ENCODE measurements around the gene ACTN4. TPM values are rescaled to one million over a fixed set of nuclear protein-coding genes. Genes with fewer than 3 reads are reported as not detected.

The ACTN4 gene
- total RNA-seq, 1 experiment from 2014 or later: 3,297 TPM

GRCh38 chr19:38615007-38615581 is 32.4 kb upstream of the ACTN4 start:
- intact Hi-C loops (cut with micrococcal nuclease; ENCODE audit: unreplicated experiment) (loop anchor here (5.0 kb wide), 2 partner anchors 73 to 98 kb away; no protein-coding TSS in a partner anchor), in situ Hi-C loops (cut with HindIII; ENCODE audit: low pct_unique_long_range_greater_than_20kb, low sequenced_read_pairs) (loop anchor here (5.0 kb wide), 1 partner anchor 68 kb away; no protein-coding TSS in a partner anchor)
- no peaks in the 10 kb centered on the region for H3K9me3 ChIP-seq (ENCODE audit: control insufficient read depth, insufficient read depth, low read depth, low read length)
- peaks cover 13% of the 10 kb centered on the region for H3K4me1 ChIP-seq (ENCODE audit: control insufficient read depth, insufficient read depth, low read length)
- no peak overlapping the region for H3K27ac ChIP-seq (ENCODE audit: low read length)
- no peak for ATAC-seq
- ChIA-PET CTCF (interaction anchor here (0.5 to 1.6 kb wide), 5 partner anchors 19 to 253 kb away, joined by 3 to 6 read pairs (median 5); partner anchors contain the start of gene FAM98C), POLR2A (interaction anchor here (0.7 to 0.9 kb wide), 3 partner anchors 11 to 1512 kb away, joined by 7 to 27 read pairs (median 15); no protein-coding TSS in a partner anchor)
- no peak for DNase-seq (ENCODE audit: low read depth, low spot score)
- TF ChIP-seq REST (IDR thresholded peaks at IDR 0.05; ENCODE audit: insufficient read depth in 1 of 2, low read depth in 2 of 2, low read length in 1 of 2): no peak
- TF ChIP-seq, protein P1, sequence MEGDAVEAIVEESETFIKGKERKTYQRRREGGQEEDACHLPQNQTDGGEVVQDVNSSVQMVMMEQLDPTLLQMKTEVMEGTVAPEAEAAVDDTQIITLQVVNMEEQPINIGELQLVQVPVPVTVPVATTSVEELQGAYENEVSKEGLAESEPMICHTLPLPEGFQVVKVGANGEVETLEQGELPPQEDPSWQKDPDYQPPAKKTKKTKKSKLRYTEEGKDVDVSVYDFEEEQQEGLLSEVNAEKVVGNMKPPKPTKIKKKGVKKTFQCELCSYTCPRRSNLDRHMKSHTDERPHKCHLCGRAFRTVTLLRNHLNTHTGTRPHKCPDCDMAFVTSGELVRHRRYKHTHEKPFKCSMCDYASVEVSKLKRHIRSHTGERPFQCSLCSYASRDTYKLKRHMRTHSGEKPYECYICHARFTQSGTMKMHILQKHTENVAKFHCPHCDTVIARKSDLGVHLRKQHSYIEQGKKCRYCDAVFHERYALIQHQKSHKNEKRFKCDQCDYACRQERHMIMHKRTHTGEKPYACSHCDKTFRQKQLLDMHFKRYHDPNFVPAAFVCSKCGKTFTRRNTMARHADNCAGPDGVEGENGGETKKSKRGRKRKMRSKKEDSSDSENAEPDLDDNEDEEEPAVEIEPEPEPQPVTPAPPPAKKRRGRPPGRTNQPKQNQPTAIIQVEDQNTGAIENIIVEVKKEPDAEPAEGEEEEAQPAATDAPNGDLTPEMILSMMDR (IDR thresholded peaks at IDR 0.05): no peak
- TF ChIP-seq SIN3A (IDR thresholded peaks at IDR 0.05; ENCODE audit: borderline replicate concordance, insufficient read depth, low read depth, low read length): no peak
- TF ChIP-seq POLR2AphosphoS5 (IDR thresholded peaks at IDR 0.05; ENCODE audit: low read depth, low read length): no peak
- TF ChIP-seq TCF7L2 (IDR thresholded peaks at IDR 0.05; ENCODE audit: low read depth, low read length): no peak
- BruUV-seq (replicated peaks): no TSS peak
- no peak overlapping the region for H3K4me3 ChIP-seq (ENCODE audit: low read depth in 2 of 2, low read length in 2 of 2)
- H3K27me3 ChIP-seq (ENCODE audit: control insufficient read depth, insufficient read depth, low read length): no peaks in the 10 kb centered on the region
- no peaks in the 10 kb centered on the region for H3K36me3 ChIP-seq (ENCODE audit: control insufficient read depth, insufficient read depth, low read length)

DNA sequence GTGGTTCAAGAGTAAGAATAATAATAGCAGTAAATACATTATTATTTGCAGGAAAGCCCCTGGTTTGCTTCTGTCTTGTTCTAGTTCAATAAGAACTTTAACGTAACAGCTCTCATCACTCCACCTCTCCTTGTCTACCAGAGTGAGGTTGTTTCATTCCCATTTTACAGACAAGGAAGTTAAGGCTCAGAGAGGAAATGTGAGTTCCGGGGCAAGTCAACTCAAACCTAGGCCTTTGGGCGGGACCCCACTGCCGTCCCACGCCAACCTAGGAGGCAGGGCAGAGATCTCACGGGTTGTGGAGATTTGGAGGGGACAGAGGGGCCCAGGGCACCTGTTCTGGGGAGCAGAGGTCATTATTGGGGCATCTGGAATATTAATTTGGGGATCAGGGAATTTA is 31.2 kb upstream of the ACTN4 start:
- peaks cover 16% of the 10 kb centered on the region for H3K4me1 ChIP-seq (ENCODE audit: control insufficient read depth, insufficient read depth, low read length)

More for the DNA sequence above, 31.2 kb upstream of the ACTN4 start:
- H3K27ac ChIP-seq (ENCODE audit: low read length): no peak overlapping the region
- POLR2A ChIA-PET: interaction anchor here (0.6 to 0.7 kb wide), 2 partner anchors 18 to 26 kb away, joined by 3 to 21 read pairs; no protein-coding TSS in a partner anchor
- TF ChIP-seq, protein P1 (IDR thresholded peaks at IDR 0.05): no peak
- TF ChIP-seq REST (IDR thresholded peaks at IDR 0.05; ENCODE audit: insufficient read depth in 1 of 2, low read depth in 2 of 2, low read length in 1 of 2) (no peak), SIN3A (IDR thresholded peaks at IDR 0.05; ENCODE audit: borderline replicate concordance, insufficient read depth, low read depth, low read length) (no peak), TCF7L2 (IDR thresholded peaks at IDR 0.05; ENCODE audit: low read depth, low read length) (no peak), POLR2AphosphoS5 (IDR thresholded peaks at IDR 0.05; ENCODE audit: low read depth, low read length) (no peak)
- ATAC-seq: no peak
- no peak overlapping the region for H3K4me3 ChIP-seq (ENCODE audit: low read depth in 2 of 2, low read length in 2 of 2)
- peaks cover 7% of the 10 kb centered on the region for H3K36me3 ChIP-seq (ENCODE audit: control insufficient read depth, insufficient read depth, low read length)
- BruUV-seq (replicated peaks): no TSS peak
- CTCF ChIA-PET: interaction anchor here (0.6 to 0.9 kb wide), 5 partner anchors 26 to 634 kb away, joined by 3 to 8 read pairs (median 6); partner anchors contain the start of gene FAM98C
- intact Hi-C loops (cut with micrococcal nuclease; ENCODE audit: unreplicated experiment) (loop anchor here (5.0 kb wide), 2 partner anchors 74 to 99 kb away; no protein-coding TSS in a partner anchor), in situ Hi-C loops (cut with HindIII; ENCODE audit: low pct_unique_long_range_greater_than_20kb, low sequenced_read_pairs) (loop anchor here (5.0 kb wide), 1 partner anchor 69 kb away; no protein-coding TSS in a partner anchor)
- DNase-seq (ENCODE audit: low read depth, low spot score): no peak
- no peaks in the 10 kb centered on the region for H3K9me3 ChIP-seq (ENCODE audit: control insufficient read depth, insufficient read depth, low read depth, low read length)
- no peaks in the 10 kb centered on the region for H3K27me3 ChIP-seq (ENCODE audit: control insufficient read depth, insufficient read depth, low read length)

Data from Panc1 (cell line).